GM21381 (cell line): Measurements from ENCODE around the gene TFB2M.
"Not testable (repeated sequence)": the region's sequence is repeated elsewhere in the genome, so short reads cannot be mapped to it uniquely, and the experiment has no call there.

Experiments
- ATAC-seq: cut with Tn5 transposase; IDR thresholded peaks from one replicate; pipeline ENCODE4 v1.9.1; 2021; ENCODE audit warnings: mild to moderate bottlenecking, moderate library complexity; ENCODE audit not compliant: unreplicated experiment

Gene TFB2M

GRCh38 chr1:246566128-246566812 lies at the start of gene TFB2M, which contains the start of gene CNST:
TFB2M (minus strand) TSS chr1:246566261; CDS start chr1:246566138, 123 bp downstream.
CNST (plus strand) TSS chr1:246566456; CDS start chr1:246591563, 25,107 bp downstream.
- peak; percentile 90 for ATAC-seq

- no peak for ATAC-seq
Observed at GRCh38 chr1:246613096-246613758, 47.2 kb upstream of the TFB2M start.

GRCh38 chr1:246609632-246610031 lies 43.6 kb upstream of the TFB2M start:
- ATAC-seq = no peak

- ATAC-seq = no peak
Observed at GRCh38 chr1:246608616-246609376, 42.7 kb upstream of the TFB2M start.

GRCh38 chr1:246607462-246607861 lies 41.4 kb upstream of the TFB2M start:
- ATAC-seq = no peak

GRCh38 chr1:246605231-246605630 lies 39.2 kb upstream of the TFB2M start:
- not testable (repeated sequence) for ATAC-seq

- ATAC-seq = no peak
Observed at GRCh38 chr1:246602194-246602593, 36.1 kb upstream of the TFB2M start.

- no peak for ATAC-seq
Observed at GRCh38 chr1:246600579-246600978, 34.5 kb upstream of the TFB2M start.

- ATAC-seq = no peak
Observed at GRCh38 chr1:246599315-246599714, 33.3 kb upstream of the TFB2M start.

GRCh38 chr1:246597971-246598370 lies 31.9 kb upstream of the TFB2M start:
- no peak for ATAC-seq

- ATAC-seq = no peak
Observed at GRCh38 chr1:246597340-246597739, 31.3 kb upstream of the TFB2M start.

GRCh38 chr1:246595146-246595545 lies 29.1 kb upstream of the TFB2M start:
- no peak for ATAC-seq

GRCh38 chr1:246592695-246593094 lies 26.6 kb upstream of the TFB2M start:
- ATAC-seq = no peak

GRCh38 chr1:246591958-246592357 lies 25.9 kb upstream of the TFB2M start:
- peak; percentile 1 for ATAC-seq

GRCh38 chr1:246591504-246591903 lies 25.4 kb upstream of the TFB2M start:
- ATAC-seq = peak; percentile 96

- ATAC-seq = peak; percentile 38
Observed at GRCh38 chr1:246591047-246591446, 25.0 kb upstream of the TFB2M start.

GRCh38 chr1:246589919-246590318 lies 23.9 kb upstream of the TFB2M start:
- ATAC-seq = not testable (repeated sequence)

- ATAC-seq = no peak
Observed at GRCh38 chr1:246588159-246588721, 22.2 kb upstream of the TFB2M start.

- no peak for ATAC-seq
Observed at GRCh38 chr1:246587606-246588005, 21.5 kb upstream of the TFB2M start.

GRCh38 chr1:246587032-246587431 lies 21.0 kb upstream of the TFB2M start:
- ATAC-seq = no peak

- ATAC-seq = no peak
Observed at GRCh38 chr1:246583448-246584185, 17.6 kb upstream of the TFB2M start.
